ENCODE measurements around the gene MTSS2. TPM values are rescaled to one million over a fixed set of nuclear protein-coding genes. Genes with fewer than 3 reads are reported as not detected.

MTSS2 gene
- total RNA-seq, 1 experiment from 2014 or later, result 18.7 TPM

- Histone ChIP-seq H3K9me3 (ENCODE audit: low read length) (no peaks in the 10 kb centered on the region), H3K79me2 (ENCODE audit: low read length) (no peaks in the 10 kb centered on the region), H3K9ac (ENCODE audit: low read length) (no peak overlapping the region), H3K4me2 (ENCODE audit: low read length) (no peak overlapping the region), H3K27ac (ENCODE audit: low read length) (no peak overlapping the region), H3K27me3 (ENCODE audit: low read length) (no peaks in the 10 kb centered on the region), H3K4me3 (ENCODE audit: low read length) (no peak overlapping the region), H2AFZ (ENCODE audit: low read length) (no peak overlapping the region), H3K36me3 (ENCODE audit: low read depth, low read length) (no peaks in the 10 kb centered on the region), H4K20me1 (ENCODE audit: low read length) (no peaks in the 10 kb centered on the region), H3K9me2 (replicated peaks; ENCODE audit: low read length) (no peaks in the 10 kb centered on the region), H3F3A (ENCODE audit: low read length, unreplicated experiment) (no peaks in the 10 kb centered on the region), H3K4me1 (ENCODE audit: insufficient read depth, low read length) (no peaks in the 10 kb centered on the region)
- intact Hi-C loops (cut with micrococcal nuclease), result no loop called here
- ChIA-PET CTCF (no interaction called here), POLR2A (ENCODE audit: unreplicated experiment) (no interaction called here)
- no peak for ATAC-seq
- no peak for DNase-seq
- no TSS peak for BruUV-seq (replicated peaks)
- TF ChIP-seq EZH2phosphoT487 (IDR thresholded peaks at IDR 0.05; ENCODE audit: borderline replicate concordance, low read length), result no peak
- no peak for TF ChIP-seq EZH2 (IDR thresholded peaks at IDR 0.05; ENCODE audit: low read length, unreplicated experiment)
- no peak for TF ChIP-seq CTCF (conservative IDR thresholded peaks at IDR 0.05; ENCODE audit: low read depth, low read length)
Measured at GRCh38 chr16:70725912-70726828, 40.3 kb upstream of the MTSS2 start.

- Histone ChIP-seq H3K27ac (ENCODE audit: low read length) (no peak overlapping the region), H3K9me2 (replicated peaks; ENCODE audit: low read length) (no peaks in the 10 kb centered on the region), H2AFZ (ENCODE audit: low read length) (no peak overlapping the region), H3K79me2 (ENCODE audit: low read length) (no peaks in the 10 kb centered on the region), H4K20me1 (ENCODE audit: low read length) (no peaks in the 10 kb centered on the region), H3K9me3 (ENCODE audit: low read length) (no peaks in the 10 kb centered on the region), H3K9ac (ENCODE audit: low read length) (no peak overlapping the region), H3F3A (ENCODE audit: low read length, unreplicated experiment) (no peaks in the 10 kb centered on the region), H3K4me3 (ENCODE audit: low read length) (no peak overlapping the region), H3K27me3 (ENCODE audit: low read length) (no peaks in the 10 kb centered on the region), H3K4me2 (ENCODE audit: low read length) (no peak overlapping the region), H3K36me3 (ENCODE audit: low read depth, low read length) (no peaks in the 10 kb centered on the region), H3K4me1 (ENCODE audit: insufficient read depth, low read length) (no peaks in the 10 kb centered on the region)
- ChIA-PET POLR2A (ENCODE audit: unreplicated experiment) (no interaction called here), CTCF (no interaction called here)
- TF ChIP-seq EZH2 (IDR thresholded peaks at IDR 0.05; ENCODE audit: low read length, unreplicated experiment) (no peak), EZH2phosphoT487 (IDR thresholded peaks at IDR 0.05; ENCODE audit: borderline replicate concordance, low read length) (no peak), CTCF (conservative IDR thresholded peaks at IDR 0.05; ENCODE audit: low read depth, low read length) (no peak)
- no TSS peak for BruUV-seq (replicated peaks)
- ATAC-seq (no peak), DNase-seq (no peak)
- intact Hi-C loops (cut with micrococcal nuclease), result no loop called here
Measured at GRCh38 chr16:70725024-70725911, 39.4 kb upstream of the MTSS2 start.
